Fibroblast of skin of left quadriceps (primary cell): ENCODE measurements around the gene TCF3.
A peak's percentile ranks its signal among the peaks of the same experiment; 100 is the strongest.
"Not testable (repeated sequence)": the region's sequence is repeated elsewhere in the genome, so short reads cannot be mapped to it uniquely, and the experiment has no call there.

ENCODE experiments used
- DNase-seq, 2 experiments: peaks; one replicate each; pipeline ENCODE4 v3.0.0-alpha.2; 2013; ENCODE audit warnings: low read depth in 2 of 2

Gene TCF3

DNA sequence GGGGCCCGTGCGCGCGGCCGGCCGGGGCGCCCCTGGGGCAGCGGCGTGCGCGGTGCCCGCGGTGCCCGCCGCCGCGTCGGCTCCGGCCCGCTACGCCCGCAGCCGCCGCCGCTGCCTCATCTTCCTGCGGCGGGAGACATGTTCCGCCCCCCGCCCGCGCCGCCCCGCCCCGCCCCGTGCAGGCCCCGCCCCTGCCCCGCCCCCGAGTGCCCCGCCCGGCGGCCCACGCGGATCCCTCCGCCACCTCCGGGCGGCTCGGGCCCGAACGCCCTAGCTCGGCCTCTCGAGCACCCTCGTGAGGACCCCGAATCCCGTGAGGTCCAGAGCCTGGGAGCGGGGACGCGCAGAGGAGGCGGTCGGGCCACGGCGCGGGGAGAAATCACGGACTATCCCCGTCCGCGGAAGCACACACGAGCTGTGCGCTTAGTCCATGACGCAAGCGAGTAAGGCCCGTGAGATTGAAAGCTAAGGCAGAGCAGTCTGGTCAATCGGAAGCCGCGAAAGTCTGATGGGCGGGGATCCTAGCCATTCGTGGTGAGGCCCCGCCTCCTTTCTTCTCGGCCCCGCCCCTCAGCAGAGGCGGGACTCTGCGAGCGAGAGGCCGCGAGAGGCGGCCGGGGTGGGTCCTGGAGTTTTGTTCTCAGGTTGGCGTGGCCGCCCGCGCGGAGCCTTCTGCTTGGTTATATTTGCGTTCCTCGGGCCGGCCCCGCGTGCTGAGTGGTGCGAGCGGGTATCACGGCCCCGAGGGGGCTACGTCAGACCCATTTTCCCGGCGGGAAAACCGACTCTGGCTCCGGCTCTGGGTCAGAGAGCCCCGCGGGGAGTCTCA lies at the start of gene TCF3:
Gene TCF3, minus strand, starts transcription at position 145 of the 829 bp plus-strand sequence. CDS start 2,367 bp downstream, outside the sequence.
- peak; percentile 98 to 99 for DNase-seq

DNA sequence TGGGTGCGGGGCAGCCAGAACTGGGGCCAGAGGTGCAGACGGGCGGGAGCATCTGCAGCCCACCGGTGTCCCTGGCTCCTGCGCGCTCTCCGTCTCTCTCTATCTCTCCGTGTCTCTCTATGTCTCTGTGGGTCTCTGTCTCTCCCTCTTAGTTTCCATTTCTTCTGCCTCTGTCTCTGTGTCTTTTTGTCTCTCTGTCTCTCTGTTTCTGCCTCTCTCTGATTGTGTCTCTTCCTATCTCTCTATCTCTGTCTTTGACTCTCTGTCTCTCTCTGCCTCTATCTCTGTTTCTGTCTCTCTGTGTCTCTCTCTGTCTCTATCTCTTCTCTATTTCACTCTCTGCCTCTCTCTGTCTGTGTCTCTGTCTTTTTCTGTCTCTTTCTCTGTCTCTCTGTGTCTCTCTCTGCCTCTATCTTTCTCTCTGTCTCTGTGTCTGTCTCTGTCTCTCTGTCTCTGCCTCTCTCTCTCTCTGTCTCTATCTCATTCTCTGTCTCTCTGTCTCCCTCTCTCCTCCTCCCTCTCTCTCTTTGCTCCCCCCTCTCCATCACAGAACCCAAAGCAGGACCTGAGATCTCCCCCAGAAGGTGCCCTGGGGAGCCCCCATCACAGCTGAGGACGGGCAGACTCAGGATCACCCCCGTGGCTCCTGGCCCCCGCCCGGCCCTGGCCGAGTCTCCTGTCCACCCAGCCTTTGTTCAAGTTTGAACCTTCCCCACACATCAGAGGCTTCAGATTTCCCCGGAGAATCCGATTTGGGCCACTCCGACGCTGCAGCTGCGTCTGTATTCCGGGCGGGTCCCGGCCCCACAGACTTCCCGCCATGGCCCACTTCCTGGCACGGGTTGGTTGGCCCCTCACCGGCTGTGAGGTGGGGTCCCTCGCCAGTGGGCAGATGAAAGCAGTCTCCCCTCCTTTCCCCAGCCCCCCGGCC lies 48.6 kb upstream of the TCF3 start:
- no peak for DNase-seq

DNA sequence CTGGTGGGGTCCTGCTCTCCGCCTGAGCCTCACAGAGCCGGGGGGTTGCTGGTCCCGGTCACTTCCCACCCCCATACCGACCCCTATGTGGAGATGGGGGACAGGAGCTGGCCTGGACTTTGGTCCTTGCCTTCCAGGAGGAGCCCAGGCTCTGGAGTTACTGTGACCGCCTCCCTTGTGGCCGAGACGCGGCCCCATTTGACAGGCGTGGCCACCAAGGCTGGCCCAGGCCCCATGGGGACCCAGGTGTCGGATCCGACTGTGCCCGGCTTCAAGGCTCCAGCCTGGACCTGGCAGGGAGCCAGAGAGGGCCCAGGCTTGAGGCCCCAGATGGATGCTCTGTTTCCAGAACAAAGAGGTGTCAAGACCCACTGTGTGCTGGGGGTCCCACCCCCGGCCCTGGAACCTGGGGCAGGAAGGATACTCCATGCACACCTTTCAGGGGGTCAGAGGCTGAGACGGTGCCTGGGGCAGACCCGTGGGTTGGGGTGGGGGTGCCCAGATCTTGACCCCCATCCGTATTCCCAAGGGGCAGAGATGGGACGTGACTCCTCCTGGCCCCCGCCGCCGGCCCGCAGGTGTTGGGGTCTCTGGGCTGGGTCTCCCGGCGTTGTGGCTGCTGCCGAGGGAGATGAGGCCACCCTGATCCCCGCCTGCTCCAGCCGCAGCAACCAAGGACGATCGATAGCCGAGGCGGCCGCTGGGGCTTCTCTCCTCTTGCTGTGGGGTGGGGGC lies 47.8 kb upstream of the TCF3 start:
- DNase-seq, result no peak

- no peak for DNase-seq
These were observed 47.0 kb upstream of the TCF3 start for GRCh38 chr19:1699386-1699785.

DNA sequence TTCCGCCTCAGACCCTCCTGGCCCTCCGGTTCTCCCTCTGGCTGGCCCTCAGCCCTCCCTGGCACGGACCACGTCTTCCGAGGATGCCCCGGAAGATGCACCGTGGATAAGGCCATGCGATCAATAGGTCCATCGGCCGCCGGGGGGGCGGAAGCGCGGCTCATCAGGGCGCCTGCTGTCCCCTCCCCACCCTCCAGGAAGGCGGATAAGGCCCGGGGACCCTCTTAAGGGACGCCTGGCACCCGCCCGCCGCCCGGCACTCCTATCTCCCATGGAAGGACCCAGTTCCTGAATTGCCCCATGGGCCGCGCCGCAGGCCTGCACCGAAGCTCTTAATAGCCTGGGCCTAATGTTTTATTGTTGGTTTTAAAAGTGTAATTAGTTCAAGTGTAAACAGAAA lies 46.2 kb upstream of the TCF3 start:
- no peak for DNase-seq

- DNase-seq, result not testable (repeated sequence)
These were observed 43.1 kb upstream of the TCF3 start for GRCh38 chr19:1695481-1695880.

GRCh38 chr19:1691589-1692290 lies 39.3 kb upstream of the TCF3 start:
- no peak for DNase-seq

DNA sequence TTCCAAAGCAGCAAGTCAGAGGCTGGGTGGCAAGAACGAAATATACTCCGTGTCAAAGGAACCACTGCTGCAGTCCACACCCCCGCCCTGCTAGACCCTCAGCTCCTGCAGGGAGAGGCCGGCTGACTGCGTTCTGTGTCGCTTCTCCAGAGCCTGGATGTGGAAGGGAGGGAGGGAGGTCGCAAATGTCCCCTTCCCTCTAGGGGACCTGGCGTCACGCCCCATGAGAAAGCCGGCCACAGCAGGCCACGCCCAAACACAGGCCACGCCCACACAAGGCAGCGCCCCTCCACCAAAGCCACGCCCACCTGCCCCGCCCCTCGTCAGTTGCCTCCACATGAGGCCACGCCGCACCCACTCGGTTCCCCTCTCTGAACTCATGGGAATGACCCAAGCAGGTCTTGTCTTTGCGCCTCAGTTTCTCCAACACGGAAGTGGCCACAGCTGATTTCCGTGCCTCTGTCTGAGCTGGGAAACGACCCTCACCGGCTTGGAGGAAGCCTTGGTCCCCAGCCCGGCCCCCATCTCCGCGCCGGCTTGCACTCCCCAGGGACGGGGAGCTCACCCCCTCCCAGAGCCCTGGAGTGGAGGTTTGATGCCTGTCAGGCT lies 38.4 kb upstream of the TCF3 start:
- no peak for DNase-seq

- not testable (repeated sequence) for DNase-seq
These were observed 33.4 kb upstream of the TCF3 start for GRCh38 chr19:1685785-1686184.

DNA sequence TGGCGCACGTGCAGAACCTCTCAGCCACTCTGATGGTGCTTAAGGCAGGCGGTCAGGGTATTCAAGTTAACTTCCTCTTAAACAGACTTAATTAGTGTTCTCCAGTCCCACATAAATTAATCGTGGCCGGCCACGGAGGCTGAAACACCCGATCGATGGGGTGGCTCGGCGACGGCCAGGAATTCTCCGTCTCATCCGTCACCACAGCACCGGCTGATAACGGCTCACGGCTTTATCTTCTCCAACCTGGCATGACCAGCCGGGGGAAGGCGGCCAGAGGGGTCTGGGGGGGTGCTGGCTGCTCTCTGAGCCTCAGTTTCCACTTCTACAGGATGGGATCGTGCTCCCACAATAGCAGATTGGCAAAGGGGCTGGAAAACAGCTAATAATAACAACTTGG lies 32.6 kb upstream of the TCF3 start:
- no peak for DNase-seq

DNA sequence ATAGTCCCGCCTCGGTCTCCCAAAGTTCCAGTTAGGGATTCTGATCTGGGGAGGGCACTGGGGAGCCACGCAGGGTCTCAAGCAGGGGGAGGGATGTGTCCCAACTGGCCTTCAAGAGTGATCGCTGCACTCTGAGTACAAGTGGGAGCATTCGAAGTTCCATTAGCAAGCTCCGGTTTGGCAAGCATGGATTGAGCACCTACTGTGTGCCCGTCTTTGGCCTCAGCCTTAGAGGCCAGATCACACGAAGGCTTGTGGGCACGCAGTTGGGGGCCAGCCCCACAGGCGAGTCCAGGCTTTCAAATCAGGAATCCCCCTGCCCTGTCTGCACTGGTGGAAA lies 32.1 kb upstream of the TCF3 start:
- DNase-seq, result no peak

GRCh38 chr19:1683869-1684572 lies 31.6 kb upstream of the TCF3 start:
- no peak for DNase-seq

DNA sequence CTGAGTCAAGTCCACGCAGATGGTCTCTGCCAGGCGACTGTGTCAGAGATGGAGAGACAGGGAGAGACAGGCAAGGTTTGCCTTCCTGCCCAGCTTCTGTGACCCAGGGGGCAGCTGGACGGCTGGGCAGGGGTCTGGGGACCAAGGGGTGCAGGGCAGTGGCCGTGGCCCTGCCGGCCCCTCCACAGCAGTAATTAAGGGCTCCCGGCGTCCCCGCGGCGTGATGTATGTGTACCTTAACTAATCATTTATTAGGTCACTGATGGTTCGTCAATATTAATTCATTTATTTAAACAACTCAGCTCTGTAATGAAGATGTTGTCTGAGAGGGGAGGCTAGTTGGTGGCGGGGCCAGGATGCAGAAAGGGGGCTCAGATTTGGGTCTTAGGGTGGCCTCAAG lies 28.6 kb upstream of the TCF3 start:
- no peak for DNase-seq

DNA sequence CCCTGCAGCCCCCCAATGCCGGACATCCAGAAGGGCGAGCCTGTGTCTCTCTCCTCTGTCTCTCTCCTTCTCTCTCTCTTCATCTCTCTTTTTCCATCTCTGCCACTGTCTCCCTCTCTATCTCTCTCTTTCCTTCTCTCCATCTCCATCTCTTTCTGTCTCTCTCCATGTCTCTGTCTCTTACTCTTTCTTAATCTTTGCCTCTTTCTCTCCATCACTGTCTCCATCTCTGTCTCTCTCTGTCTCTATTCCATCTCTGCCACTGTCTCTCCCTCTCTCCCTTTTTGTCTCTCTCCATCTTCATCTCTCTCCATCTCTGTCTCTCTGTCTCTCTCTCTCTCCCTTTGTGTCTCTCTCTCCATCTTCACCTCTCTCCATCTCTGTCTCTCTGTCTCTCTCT lies 25.7 kb upstream of the TCF3 start:
- no peak for DNase-seq

DNA sequence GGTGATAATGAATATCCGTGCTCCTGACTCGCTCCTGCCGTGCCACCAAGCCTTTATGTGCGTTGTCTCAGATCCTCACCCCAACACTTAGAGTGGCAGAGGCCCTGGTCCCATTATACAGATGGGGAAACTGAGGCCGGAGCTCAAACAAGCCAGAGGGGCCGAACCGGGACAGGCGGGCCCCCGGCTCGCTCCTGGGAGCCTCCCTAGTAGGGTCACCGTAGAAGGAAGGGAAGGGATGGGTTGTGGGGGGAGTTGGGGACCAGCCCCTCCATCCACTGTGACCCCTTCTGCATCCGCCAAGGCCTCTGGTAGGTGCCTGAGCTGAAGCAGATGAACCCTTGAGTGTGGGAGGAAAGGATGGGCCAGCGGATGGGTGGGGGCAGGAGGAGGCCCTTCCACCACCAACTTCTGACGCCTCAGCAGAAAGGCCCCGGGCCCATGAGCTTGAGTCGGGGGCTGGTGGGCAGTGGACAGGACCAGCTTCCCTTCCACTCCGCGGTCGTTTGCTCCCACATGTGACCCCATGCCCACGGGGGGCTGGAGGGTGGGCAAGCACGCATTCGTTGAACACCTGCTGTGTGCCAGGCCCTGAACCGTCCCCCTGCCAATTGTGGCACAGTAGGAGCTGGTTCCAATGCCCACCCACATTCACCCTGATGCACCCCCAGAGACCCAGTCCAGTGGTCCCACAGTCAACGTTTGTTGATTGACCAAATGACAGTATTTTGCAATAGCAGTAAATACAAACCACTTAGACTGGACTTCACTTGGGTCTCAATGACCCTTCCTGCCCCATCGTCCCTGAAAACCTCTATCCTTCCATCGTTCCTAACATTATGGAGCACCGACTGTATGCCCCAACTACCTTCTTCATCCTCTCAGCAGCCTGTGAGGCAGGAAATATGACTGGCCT lies 24.2 kb upstream of the TCF3 start:
- no peak for DNase-seq

- DNase-seq, result no peak
These were observed 23.4 kb upstream of the TCF3 start for GRCh38 chr19:1675633-1676350.

GRCh38 chr19:1674293-1674679 lies 21.9 kb upstream of the TCF3 start:
- no peak for DNase-seq

GRCh38 chr19:1673645-1674292 lies 21.4 kb upstream of the TCF3 start:
- no peak for DNase-seq
